Upper lobe of left lung (tissue), 6 donors: ENCODE data around the gene PCDH1. TPM values are rescaled to one million over a fixed set of nuclear protein-coding genes. Genes with fewer than 3 reads are reported as not detected.
A peak's percentile ranks its signal among the peaks of the same experiment; 100 is the strongest.

Experiments used
- ATAC-seq, 2 donors: fragments of 200-7000 bp; cut with Tn5 transposase; one replicate each; pipeline ENCODE4 v1.9.1; 2022; ENCODE audit warnings: mild to moderate bottlenecking in 2 of 2, moderate library complexity in 2 of 2; ENCODE audit not compliant: low FRiP score in 2 of 2
- DNase-seq, 2 donors: peaks; one replicate each; pipeline ENCODE4 v3.0.0-alpha.2; 2019 to 2020
- H3K27ac ChIP-seq, 4 donors: fragments of 200-600 bp; sonication (generic); one replicate each; pipeline ENCODE4 v1.5.1; 2016 to 2019
- H3K27me3 ChIP-seq, 4 donors: fragments of 200-600 bp; sonication (generic); one replicate each; pipeline ENCODE4 v1.5.1; 2017 to 2019
- H3K36me3 ChIP-seq, 4 donors: fragments of 200-600 bp; sonication (generic); one replicate each; pipeline ENCODE4 v1.5.1; 2016 to 2019
- H3K4me1 ChIP-seq, 4 donors: fragments of 200-600 bp; sonication (generic); one replicate each; pipeline ENCODE4 v1.5.1; 2018 to 2019
- H3K4me3 ChIP-seq, 4 donors: fragments of 200-600 bp; sonication (generic); one replicate each; pipeline ENCODE4 v1.5.1; 2017 to 2019; ENCODE audit warnings: mild to moderate bottlenecking in 2 of 4, moderate library complexity in 1 of 4
- H3K9me3 ChIP-seq, 4 donors: fragments of 200-600 bp; sonication (generic); one replicate each; pipeline ENCODE4 v1.5.1; 2018 to 2019
- CTCF ChIP-seq, 6 experiments: fragments of 450-650 bp in 4 of 6; fragments of 200-600 bp in 2 of 6; sonication (generic) in 2 of 6; IDR thresholded peaks; one replicate each; pipeline ENCODE4 v1.5.1; 2016 to 2019; ENCODE audit warnings: antibody characterized with exemption in 6 of 6
- EP300 ChIP-seq, 4 donors: sonication (generic); formaldehyde crosslinking; IDR thresholded peaks; one replicate each; pipeline ENCODE4 v1.5.1; 2017; ENCODE audit warnings: antibody characterized with exemption in 4 of 4, control low read depth in 2 of 4
- POLR2A ChIP-seq, 4 donors: fragments of 450-650 bp; IDR thresholded peaks; one replicate each; pipeline ENCODE4 v1.5.1; 2016 to 2017; ENCODE audit warnings: antibody characterized with exemption in 4 of 4, mild to moderate bottlenecking in 2 of 4
- POLR2AphosphoS5 ChIP-seq, 2 donors: sonication (generic); formaldehyde crosslinking; IDR thresholded peaks; one replicate each; pipeline ENCODE4 v1.5.1; 2017; ENCODE audit warnings: antibody characterized with exemption in 2 of 2
- WGBS, 2 donors: methylation state at CpG; one replicate each; pipeline ENCODE4 v1.1.5; 2017 to 2018; 5-methylcytosine and 5-hydroxymethylcytosine counted together
- total RNA-seq, 6 donors: library from RNA; depleted of rRNA in 4 of 6; stranded (reverse); fragments of >200 nt in 4 of 6; gene quantifications; one replicate each; pipeline versions ENCODE4 v1.1.0 to v1.2.1, GENCODE V29; 2016 to 2021
- donor health status: DM: no; HTN: no; CAD: no; lungs with moderate emphysema.
- donor health status: DM: no; HTN: yes; CAD: no; lungs with severe emphysema.

The PCDH1 gene
- total RNA-seq, 6 donors from 2014 or later = 41.3 to 133 (median 81.6) TPM

- no peaks in the 10 kb centered on the region for H3K9me3 ChIP-seq
- TF ChIP-seq CTCF (IDR thresholded peaks at IDR 0.05) (no peak), EP300 (IDR thresholded peaks at IDR 0.05) (no peak), POLR2AphosphoS5 (IDR thresholded peaks at IDR 0.05) (no peak), POLR2A (IDR thresholded peaks at IDR 0.05) (no peak)
- no peaks in the 10 kb centered on the region for H3K36me3 ChIP-seq
- 82 to 88% methylated on average over 3 of the region's 3 CpGs for whole genome bisulfite sequencing, 2 donors
- ATAC-seq (no peak), DNase-seq (no peak)
- peaks cover 68 to 87% (median 75%) of the 10 kb centered on the region in 4 donors for H3K4me1 ChIP-seq
- H3K27ac ChIP-seq = peak overlapping the region; percentile 81 to 97 (median 94)
- H3K4me3 ChIP-seq = no peak overlapping the region
- H3K27me3 ChIP-seq = no peaks in the 10 kb centered on the region
Observed at GRCh38 chr5:141840280-141840812, 37.9 kb downstream of the PCDH1 start.

GRCh38 chr5:141839015-141839513 lies 39.1 kb downstream of the PCDH1 start:
- Histone ChIP-seq H3K4me1 (peaks cover 65 to 88% (median 81%) of the 10 kb centered on the region in 4 donors), H3K9me3 (no peaks in the 10 kb centered on the region), H3K27me3 (no peaks in the 10 kb centered on the region), H3K4me3 (no peak overlapping the region), H3K27ac (peak overlapping the region; percentile 40 to 97 (median 72)), H3K36me3 (no peaks in the 10 kb centered on the region)
- DNase-seq (peak in 1 of 2 donors; percentile 45), ATAC-seq (no peak)
- TF ChIP-seq CTCF (IDR thresholded peaks at IDR 0.05) = no peak
- TF ChIP-seq POLR2AphosphoS5 (IDR thresholded peaks at IDR 0.05) = peak in 1 of 2 donors; percentile 17
- 50 to 64% methylated on average over 11 of the region's 11 CpGs for WGBS, 2 donors

- ATAC-seq (no peak), DNase-seq (peak in 1 of 2 donors; percentile 52)
- WGBS, 2 donors = 66 to 77% methylated on average over 3 to 11 of the region's 11 CpGs
- no peaks in the 10 kb centered on the region for H3K27me3 ChIP-seq
- no peak overlapping the region for H3K4me3 ChIP-seq
- H3K27ac ChIP-seq = peak overlapping the region; percentile 40 to 97 (median 72)
- H3K36me3 ChIP-seq = no peaks in the 10 kb centered on the region
- TF ChIP-seq POLR2AphosphoS5 (IDR thresholded peaks at IDR 0.05) (no peak), CTCF (IDR thresholded peaks at IDR 0.05) (no peak), EP300 (IDR thresholded peaks at IDR 0.05) (no peak), POLR2A (IDR thresholded peaks at IDR 0.05) (no peak)
- H3K4me1 ChIP-seq = peaks cover 65 to 88% (median 78%) of the 10 kb centered on the region in 4 donors
- no peaks in the 10 kb centered on the region for H3K9me3 ChIP-seq
Observed at GRCh38 chr5:141838326-141839014, 39.7 kb downstream of the PCDH1 start.

- Histone ChIP-seq H3K27ac (peak overlapping the region; percentile 76 to 95 (median 77)), H3K27me3 (no peaks in the 10 kb centered on the region), H3K36me3 (no peaks in the 10 kb centered on the region), H3K4me3 (no peak overlapping the region), H3K4me1 (peaks cover 44 to 75% (median 61%) of the 10 kb centered on the region in 4 donors), H3K9me3 (no peaks in the 10 kb centered on the region)
- WGBS, 2 donors = 32 to 33% methylated on average over 11 to 13 of the region's 13 CpGs
- TF ChIP-seq CTCF (IDR thresholded peaks at IDR 0.05) (no peak), POLR2AphosphoS5 (IDR thresholded peaks at IDR 0.05) (peak in 1 of 2 donors; percentile 65), EP300 (IDR thresholded peaks at IDR 0.05) (peak in 2 of 4 donors; percentile 69 to 73)
- DNase-seq (no peak), ATAC-seq (peak in 1 of 2 donors; percentile 15)
Observed at GRCh38 chr5:141835928-141836670, 42.1 kb downstream of the PCDH1 start.
